Activated T-helper 17 cell treated with anti-CD3 and anti-CD28 coated beads, Interleukin-2, amount 50 U/mL, for 72 hours (primary cell): ENCODE data around the gene SIRT7. TPM values are rescaled to one million over a fixed set of nuclear protein-coding genes. Genes with fewer than 3 reads are reported as not detected.

Experiments used
- ATAC-seq: fragments of 150-1000 bp; cut with Tn5 transposase; replicated peaks from 2 replicates; pipeline ENCODE4 v1.10.0; 2021; ENCODE audit warnings: mild to moderate bottlenecking, moderate library complexity
- H3K27ac Mint-ChIP-seq: one replicate; pipeline ENCODE4 v1.8.0; 2022; ENCODE audit warnings: mixed read lengths
- H3K27me3 Mint-ChIP-seq: one replicate; pipeline ENCODE4 v1.8.0; 2022; ENCODE audit warnings: mixed read lengths
- H3K36me3 Mint-ChIP-seq: one replicate; pipeline ENCODE4 v1.8.0; 2022; ENCODE audit warnings: low read depth, mild to moderate bottlenecking, mixed read lengths
- H3K4me1 Mint-ChIP-seq: one replicate; pipeline ENCODE4 v1.8.0; 2022; ENCODE audit warnings: mixed read lengths
- H3K4me3 Mint-ChIP-seq: one replicate; pipeline ENCODE4 v1.8.0; 2022; ENCODE audit warnings: mild to moderate bottlenecking, mixed read lengths
- H3K9me3 Mint-ChIP-seq: one replicate; pipeline ENCODE4 v1.8.0; 2022; ENCODE audit warnings: mixed read lengths
- total RNA-seq, 2 donors: library from RNA; stranded (reverse); gene quantifications; one replicate each; pipeline ENCODE4 v1.2.3, GENCODE V29; 2022

Gene SIRT7, protein sequence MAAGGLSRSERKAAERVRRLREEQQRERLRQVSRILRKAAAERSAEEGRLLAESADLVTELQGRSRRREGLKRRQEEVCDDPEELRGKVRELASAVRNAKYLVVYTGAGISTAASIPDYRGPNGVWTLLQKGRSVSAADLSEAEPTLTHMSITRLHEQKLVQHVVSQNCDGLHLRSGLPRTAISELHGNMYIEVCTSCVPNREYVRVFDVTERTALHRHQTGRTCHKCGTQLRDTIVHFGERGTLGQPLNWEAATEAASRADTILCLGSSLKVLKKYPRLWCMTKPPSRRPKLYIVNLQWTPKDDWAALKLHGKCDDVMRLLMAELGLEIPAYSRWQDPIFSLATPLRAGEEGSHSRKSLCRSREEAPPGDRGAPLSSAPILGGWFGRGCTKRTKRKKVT
- total RNA-seq = 10 to 100 TPM; 41.3 to 47.5 TPM

DNA sequence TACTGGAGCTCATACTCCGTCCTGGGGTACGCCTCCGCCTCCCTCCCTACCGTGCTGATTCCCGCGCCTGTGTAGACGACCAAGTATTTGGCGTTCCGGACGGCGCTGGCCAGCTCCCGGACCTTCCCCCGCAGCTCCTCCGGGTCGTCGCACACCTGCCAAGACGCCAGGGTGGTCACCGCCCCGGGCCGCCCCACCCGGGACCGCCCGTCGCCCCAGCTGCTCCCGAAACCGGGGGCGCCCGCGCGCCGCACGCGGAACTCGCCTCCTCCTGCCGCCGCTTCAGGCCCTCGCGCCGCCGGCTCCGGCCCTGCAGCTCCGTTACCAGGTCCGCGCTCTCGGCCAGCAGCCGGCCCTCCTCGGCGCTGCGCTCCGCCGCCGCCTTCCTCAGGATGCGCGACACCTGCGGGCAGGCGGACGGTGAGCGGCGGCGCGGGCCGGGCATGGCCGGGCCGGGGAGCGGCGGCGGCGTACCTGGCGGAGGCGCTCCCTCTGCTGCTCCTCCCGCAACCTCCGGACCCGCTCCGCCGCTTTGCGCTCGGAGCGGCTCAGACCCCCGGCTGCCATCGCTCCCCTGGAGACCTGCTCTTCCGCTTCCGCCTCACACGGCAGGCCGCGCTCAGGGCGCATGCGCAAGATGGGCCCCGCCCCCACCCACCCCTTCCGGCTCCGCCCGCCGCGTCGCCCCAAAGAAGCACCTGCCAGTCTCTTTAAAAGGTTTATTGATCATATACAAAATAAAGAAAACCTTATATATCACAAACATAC, at the start of gene SIRT7:
TSS of gene SIRT7 (minus strand) at position 612 of the 768 bp plus-strand sequence. CDS start at position 567, 45 bp downstream.
- Mint-ChIP-seq H3K27ac (peak within 1 kb of the TSS; percentile 55), H3K27me3 (no peaks in the 10 kb centered on the region), H3K4me1 (peaks cover 7% of the 10 kb centered on the region), H3K9me3 (no peaks in the 10 kb centered on the region), H3K4me3 (peak within 1 kb of the TSS; percentile 84), H3K36me3 (peaks cover 87% of the 10 kb centered on the region)
- peak; percentile 92 for ATAC-seq

DNA sequence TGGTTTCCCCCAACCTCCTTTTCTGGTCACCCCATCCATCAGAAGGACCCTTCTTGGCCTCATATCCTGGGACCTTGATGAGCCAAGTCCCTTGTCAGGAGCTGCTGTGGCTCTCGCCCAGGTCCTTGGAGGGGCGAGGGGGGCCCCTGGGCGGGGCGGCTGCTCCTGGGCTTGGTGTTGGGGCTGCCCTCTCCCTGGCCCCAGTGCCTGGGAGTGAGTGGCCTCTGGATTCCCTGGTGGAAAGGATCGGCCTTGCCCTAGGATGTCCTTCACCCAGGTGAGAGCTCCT, 49.2 kb upstream of the SIRT7 start:
- Mint-ChIP-seq H3K4me1 (no peaks in the 10 kb centered on the region), H3K36me3 (no peaks in the 10 kb centered on the region), H3K27ac (no peak overlapping the region), H3K9me3 (no peaks in the 10 kb centered on the region), H3K27me3 (peaks cover 3% of the 10 kb centered on the region), H3K4me3 (peak overlapping the region; percentile 73)
- no peak for ATAC-seq

DNA sequence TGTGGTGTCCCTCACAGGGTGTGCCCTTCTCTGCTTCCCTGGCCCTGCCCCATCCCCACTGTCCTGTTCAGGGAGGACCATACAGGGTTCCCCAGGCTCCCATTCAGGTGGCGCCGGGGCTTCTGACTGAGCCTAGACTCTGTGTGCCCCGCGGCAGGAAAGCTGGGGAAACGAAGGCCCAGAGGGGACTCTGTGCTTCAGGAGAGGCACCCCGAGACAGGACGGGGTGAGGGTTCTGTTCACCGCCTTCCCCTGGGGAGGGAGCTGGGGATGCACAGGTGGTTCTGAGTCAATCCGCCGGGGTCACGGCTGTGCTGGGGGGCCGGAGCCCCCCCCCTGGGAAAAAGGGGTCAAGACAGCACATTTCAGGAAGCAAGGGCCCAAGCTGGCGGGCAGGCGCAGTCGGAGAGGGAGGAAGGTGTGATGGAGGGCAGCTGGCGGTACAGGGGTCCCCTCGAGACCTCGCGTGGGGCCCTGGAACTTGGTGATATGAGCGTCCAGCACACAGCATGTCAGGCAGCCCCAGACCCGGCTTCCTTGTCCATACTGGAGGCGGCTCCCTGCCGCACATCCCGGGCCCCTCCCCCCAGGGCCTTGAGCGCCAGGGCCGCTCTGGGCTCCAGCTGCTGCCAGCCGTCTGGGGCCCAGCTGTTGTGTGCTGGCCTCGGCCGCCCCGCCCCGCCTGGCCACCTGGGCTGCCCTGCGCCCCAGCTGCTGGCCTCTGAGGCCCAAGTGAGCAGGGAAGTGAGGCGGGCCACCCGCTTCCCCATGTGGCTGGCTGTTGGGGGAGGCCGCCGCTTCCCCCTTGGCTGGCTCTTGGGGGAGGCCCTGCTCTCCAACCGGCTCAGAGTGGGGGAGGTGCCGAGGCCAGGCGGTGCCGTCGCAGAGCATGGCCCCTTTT, 48.6 kb upstream of the SIRT7 start:
- H3K4me1 Mint-ChIP-seq = no peaks in the 10 kb centered on the region
- H3K9me3 Mint-ChIP-seq = no peaks in the 10 kb centered on the region
- H3K27ac Mint-ChIP-seq = no peak overlapping the region
- no peak for ATAC-seq
- no peaks in the 10 kb centered on the region for H3K36me3 Mint-ChIP-seq
- peaks cover 5% of the 10 kb centered on the region for H3K27me3 Mint-ChIP-seq
- no peak overlapping the region for H3K4me3 Mint-ChIP-seq

DNA sequence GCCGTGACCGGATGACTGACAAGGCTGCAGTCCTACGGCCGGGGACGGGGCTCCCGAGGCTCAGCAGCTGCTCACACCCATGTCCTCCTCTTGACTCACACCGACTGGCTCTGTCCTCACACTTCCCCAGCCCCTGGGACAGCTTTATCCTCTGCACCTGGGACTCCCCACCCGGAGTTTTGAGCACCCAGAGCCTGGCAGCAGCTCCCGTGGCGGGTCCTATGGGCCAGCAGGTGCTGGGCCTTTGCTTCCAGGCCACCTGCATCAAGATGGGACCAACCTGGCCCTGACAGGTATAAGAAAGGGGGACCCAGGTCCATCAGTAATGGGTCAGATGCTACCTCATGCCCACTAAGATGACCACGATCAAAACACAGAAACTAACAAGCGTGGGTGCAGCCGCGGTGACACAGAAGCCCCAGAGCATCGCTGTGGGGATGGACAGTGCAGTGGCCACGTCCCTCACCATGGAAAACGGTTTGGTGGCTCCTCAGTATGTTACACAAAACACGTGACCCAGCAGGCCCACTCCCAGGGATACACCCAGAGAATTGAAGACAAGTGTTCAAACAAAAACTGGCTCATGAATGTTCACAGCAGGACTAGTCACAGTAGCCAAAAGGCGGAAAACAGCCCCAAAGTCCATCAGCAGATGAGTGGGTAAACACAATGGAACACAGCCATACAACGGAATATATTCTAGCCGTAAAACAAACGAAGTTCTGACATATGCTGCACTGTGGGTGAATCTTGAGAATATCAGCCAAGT, 46.3 kb upstream of the SIRT7 start:
- H3K36me3 Mint-ChIP-seq = no peaks in the 10 kb centered on the region
- no peaks in the 10 kb centered on the region for H3K9me3 Mint-ChIP-seq
- no peak overlapping the region for H3K4me3 Mint-ChIP-seq
- H3K4me1 Mint-ChIP-seq = no peaks in the 10 kb centered on the region
- no peak for ATAC-seq
- H3K27ac Mint-ChIP-seq = no peak overlapping the region
- peaks cover 5% of the 10 kb centered on the region for H3K27me3 Mint-ChIP-seq

DNA sequence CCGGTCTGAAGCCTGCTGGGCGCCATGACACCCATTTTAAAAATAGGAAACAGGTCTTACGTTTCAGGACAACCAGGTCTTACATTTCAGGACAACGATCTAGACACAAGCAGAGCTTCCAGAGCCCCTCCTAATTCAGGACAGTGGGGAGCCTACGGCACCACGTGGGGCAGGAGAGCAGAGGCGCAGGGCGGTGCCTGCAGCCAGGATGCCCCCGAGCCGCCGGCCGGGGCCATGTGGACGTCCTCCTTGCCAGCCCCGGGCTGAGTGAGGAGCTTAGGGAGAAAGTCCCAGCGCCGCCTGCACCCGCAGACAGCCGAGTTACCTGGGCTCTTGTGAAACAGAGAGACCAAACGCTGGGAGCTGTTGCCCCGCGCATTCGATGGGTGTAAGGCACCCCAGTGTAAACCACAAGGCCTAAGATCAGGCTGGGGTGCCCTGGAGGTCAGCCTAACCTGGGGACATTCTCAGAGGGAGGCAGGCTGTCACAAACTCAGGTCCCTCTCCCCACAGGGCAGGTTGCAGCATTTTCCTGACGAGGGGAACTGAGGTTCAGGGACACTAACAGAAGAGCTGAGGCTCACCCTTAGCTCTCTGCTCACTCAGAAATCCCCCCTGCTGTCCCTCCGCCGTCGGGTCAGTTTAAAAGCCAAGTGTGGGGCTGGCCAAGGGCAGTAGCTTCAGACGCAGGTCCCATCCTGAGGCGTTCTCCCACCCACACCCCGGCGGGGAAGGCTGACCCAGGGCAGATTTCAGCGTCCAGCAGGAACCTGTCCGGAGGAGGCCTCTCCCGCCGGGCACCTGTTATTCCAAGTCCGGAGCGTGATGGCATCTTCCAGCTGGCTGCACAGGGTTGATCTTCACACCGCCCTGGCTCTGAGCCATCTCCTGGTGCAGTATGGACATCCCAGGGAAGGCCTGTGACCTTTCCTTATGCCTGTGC, 44.8 kb upstream of the SIRT7 start:
- no peaks in the 10 kb centered on the region for H3K9me3 Mint-ChIP-seq
- H3K4me3 Mint-ChIP-seq = peak overlapping the region; percentile 7
- H3K36me3 Mint-ChIP-seq = no peaks in the 10 kb centered on the region
- no peaks in the 10 kb centered on the region for H3K4me1 Mint-ChIP-seq
- no peak overlapping the region for H3K27ac Mint-ChIP-seq
- ATAC-seq = no peak
- H3K27me3 Mint-ChIP-seq = peaks cover 11% of the 10 kb centered on the region

DNA sequence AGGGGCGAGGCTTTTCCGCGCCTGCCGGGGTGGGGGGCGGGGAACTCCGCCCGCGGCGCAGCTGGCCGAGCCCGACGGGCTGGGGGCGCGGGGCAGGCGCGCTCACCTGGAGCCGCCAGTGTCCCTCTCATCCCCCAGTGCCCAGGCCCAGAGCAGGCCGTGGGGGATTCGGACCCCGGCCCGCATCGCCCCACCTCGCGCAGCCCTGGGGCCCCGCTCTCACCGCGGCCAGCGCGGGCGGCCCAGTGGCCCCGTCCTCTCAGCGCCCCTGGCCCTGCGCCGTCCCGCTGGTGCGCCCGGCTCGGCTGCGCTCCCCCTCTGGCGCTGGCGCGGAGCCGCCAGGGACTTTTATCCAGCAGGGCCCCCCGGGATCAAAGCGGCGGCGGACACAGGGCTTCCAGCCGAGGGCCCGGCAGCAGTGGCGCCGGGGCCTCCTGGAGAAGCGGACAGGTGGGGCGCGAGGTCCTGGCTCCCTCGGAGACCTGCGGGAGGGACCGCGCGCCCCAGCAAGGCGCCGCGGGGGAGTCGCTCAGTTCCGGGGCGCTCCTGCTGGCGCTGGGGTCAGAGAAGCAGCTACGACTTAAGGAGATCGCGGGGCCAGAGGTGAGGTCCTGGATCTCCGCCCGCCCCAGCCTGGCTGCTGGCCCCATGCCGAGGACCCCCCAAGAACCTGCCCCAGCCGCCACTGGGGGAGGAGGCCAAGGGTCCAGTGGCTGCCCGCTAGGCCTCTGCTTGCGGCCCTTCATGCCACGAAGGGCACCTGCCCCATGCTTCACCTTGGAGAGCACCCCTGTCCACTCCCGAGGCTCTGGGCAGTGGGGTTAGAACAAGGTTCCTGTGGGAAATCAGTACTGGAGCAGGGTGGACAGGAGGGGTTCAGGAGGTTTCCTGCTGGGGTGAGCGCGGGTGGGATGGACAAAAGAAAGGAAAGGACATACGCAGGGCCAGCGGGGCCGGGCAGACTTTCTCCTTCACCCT, 43.8 kb upstream of the SIRT7 start:
- no peak overlapping the region for H3K27ac Mint-ChIP-seq
- no peak for ATAC-seq
- no peaks in the 10 kb centered on the region for H3K4me1 Mint-ChIP-seq
- peaks cover 14% of the 10 kb centered on the region for H3K27me3 Mint-ChIP-seq
- no peaks in the 10 kb centered on the region for H3K9me3 Mint-ChIP-seq
- H3K36me3 Mint-ChIP-seq = no peaks in the 10 kb centered on the region
- H3K4me3 Mint-ChIP-seq = peak overlapping the region; percentile 7

DNA sequence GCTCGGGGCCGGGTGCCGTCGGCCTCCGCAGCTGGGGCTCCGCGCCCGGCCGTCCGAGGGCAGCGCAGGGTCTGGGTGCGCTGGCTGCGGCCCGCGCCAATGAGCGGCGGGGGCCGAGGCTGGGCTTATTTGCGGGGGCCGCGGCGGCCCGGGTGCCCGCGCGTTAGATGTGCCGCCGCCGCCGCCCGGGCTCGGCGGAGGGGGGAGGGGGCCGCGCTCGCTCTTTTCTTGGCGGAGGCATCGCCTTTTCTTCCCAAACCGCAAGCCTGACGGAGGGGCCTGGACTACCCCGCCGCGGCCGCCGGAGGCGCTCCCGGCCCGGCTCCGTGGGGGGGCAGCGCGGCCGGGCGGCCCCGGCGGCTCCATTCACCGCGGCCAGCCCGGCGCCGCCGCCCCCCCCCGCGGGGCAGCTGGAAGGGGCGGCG, 43.1 kb upstream of the SIRT7 start, which contains the start of gene NOTUM:
TSS of gene NOTUM (minus strand) at position 101 of the 425 bp plus-strand sequence. CDS start 278 bp downstream, outside the sequence.
- Mint-ChIP-seq H3K36me3 (no peaks in the 10 kb centered on the region), H3K27me3 (peaks cover 14% of the 10 kb centered on the region)
- ATAC-seq = no peak

DNA sequence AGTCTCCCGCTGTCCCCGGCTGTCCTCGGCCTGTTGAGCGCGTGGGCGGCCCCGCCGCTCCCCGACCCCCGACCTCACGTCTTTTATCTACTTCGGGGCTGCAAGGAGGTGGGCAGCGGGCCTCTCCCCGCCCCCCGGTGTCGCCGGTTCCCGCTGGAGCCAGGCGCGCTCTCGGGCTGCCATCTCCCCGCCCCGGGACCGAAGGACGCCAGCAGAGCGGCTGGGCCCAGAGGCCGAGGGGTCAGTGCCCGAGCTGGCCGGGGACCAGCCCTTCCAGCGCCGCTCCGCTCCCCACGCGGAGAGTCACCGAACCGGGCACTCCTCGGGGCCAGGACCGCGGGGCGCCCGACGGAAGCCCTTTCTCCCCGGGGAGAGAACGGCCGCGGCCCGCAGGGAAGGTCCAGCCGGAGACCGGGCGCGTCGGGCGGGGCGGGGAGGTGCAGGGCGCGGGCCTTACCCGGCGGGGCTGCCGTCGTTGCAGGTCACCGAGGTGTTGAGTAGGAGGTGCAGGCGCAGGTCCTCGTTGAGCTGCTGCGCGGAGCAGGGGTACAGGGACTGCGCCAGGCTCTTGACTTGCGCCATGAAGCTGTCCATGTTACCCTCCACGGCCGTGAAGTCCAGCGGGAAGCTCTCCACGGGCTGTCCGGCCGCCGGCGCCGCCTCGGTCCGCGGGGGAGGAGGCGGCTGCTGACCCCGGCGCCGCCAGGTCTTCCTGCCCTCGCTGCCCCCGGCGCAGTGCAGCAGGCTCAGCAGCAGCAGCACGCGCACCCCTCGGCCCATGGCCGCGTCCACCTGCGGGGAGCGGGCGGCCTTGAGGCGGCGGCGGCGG, 42.4 kb upstream of the SIRT7 start:
- Mint-ChIP-seq H3K27ac (no peak overlapping the region), H3K27me3 (peaks cover 14% of the 10 kb centered on the region), H3K36me3 (no peaks in the 10 kb centered on the region), H3K4me3 (no peak overlapping the region), H3K4me1 (no peaks in the 10 kb centered on the region), H3K9me3 (no peaks in the 10 kb centered on the region)
- peak; percentile 15 for ATAC-seq

More for the DNA sequence above, 43.1 kb upstream of the SIRT7 start, which contains the start of gene NOTUM:
- no peak within 1 kb of the TSS for H3K27ac Mint-ChIP-seq
- peak within 1 kb of the TSS; percentile 7 for H3K4me3 Mint-ChIP-seq
- no peaks in the 10 kb centered on the region for H3K4me1 Mint-ChIP-seq
- no peaks in the 10 kb centered on the region for H3K9me3 Mint-ChIP-seq

DNA sequence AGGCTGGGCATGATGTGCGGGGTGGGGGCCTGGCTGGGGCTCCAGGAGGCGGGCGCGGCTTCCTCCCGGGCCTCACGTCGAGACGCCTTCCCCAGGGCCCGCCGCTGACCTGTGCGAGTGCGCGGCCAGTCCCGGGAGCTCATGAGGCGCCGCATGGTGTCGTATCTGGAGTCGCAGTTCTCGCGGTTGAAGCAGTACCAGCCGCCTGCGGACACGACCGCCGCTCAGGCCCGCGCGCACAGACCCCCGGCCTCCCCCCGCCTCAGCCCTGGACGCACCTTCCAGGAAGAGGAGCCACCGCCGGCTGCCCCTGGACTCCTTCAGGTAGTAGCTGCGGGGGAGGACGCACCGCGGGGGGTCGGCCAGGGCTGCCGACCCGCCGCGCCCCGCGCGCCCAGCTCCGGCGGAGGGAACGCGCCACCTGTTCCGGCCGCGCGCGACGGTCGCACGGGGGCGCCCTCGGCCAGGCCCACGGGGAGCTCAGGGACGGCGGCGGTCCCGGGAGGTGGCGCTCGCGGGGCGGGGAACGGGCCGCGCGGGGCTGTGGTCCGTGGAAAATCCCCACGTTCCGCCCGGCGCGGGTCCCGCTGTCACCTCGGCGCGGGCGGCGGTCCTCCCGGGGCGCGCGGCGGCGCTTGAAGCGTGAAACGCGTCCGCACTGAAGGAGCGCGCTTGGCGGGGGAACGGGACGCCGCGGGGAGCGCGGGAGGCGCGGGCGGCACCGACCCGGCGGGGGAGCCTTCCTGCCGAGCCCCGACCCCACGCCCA, 41.6 kb upstream of the SIRT7 start:
- Mint-ChIP-seq H3K36me3 (no peaks in the 10 kb centered on the region), H3K27ac (no peak overlapping the region), H3K4me1 (no peaks in the 10 kb centered on the region), H3K27me3 (peaks cover 14% of the 10 kb centered on the region), H3K9me3 (no peaks in the 10 kb centered on the region), H3K4me3 (peak overlapping the region; percentile 54)
- ATAC-seq = peak; percentile 96

DNA sequence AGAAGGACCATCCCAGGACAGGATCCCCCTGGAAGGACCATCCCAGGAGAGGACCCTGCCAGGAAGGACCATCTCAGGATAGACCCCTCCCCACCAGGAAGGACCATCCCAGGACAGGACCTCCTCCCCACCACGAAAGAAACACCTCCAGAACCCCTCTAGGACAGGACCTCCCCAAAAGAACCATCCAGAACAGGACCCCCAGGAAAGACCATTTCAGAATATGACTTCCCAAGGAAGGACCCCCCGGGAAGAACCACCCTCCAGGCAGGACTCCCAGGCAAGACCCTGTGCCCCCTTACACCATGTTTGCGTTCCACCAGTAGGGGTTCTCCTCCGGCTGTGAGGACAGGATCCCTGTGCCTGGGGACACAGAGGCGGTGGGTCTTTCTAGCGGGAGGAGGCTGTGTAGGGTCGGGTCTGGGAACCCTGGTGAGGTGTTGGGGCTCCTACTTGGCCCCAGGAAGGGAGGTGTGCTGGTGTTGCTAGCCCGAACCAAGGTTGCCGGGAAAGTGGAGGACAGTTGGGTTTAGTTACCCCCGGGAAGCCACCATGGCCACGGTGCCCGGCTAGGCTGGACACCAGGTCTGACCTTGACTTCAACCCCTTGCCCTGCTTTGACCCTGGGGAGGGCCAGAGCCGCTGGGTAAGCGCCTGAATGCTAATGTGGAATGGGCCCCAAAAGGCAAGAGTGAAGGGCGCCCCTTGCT, 40.8 kb upstream of the SIRT7 start:
- Mint-ChIP-seq H3K4me1 (no peaks in the 10 kb centered on the region), H3K36me3 (no peaks in the 10 kb centered on the region), H3K9me3 (no peaks in the 10 kb centered on the region), H3K4me3 (peak overlapping the region; percentile 54), H3K27ac (no peak overlapping the region), H3K27me3 (peaks cover 14% of the 10 kb centered on the region)
- no peak for ATAC-seq
